GM21390 (cell line): ENCODE measurements around the gene CRIP2.

Experiments used
- ATAC-seq: cut with Tn5 transposase; IDR thresholded peaks from one replicate; pipeline ENCODE4 v1.9.1; 2021; ENCODE audit not compliant: unreplicated experiment

CRIP2 gene

GRCh38 chr14:105497671-105498429, 23.2 kb downstream of the CRIP2 start:
- no peak for ATAC-seq

GRCh38 chr14:105498430-105499255, 24.0 kb downstream of the CRIP2 start:
- ATAC-seq = no peak

- ATAC-seq = no peak
Observed at GRCh38 chr14:105499256-105500035, 24.8 kb downstream of the CRIP2 start.

- ATAC-seq = no peak
Observed at GRCh38 chr14:105500036-105500725, 25.6 kb downstream of the CRIP2 start.

GRCh38 chr14:105500726-105501101, 26.1 kb downstream of the CRIP2 start:
- no peak for ATAC-seq

- no peak for ATAC-seq
Observed at GRCh38 chr14:105501504-105502291, 27.1 kb downstream of the CRIP2 start.

- ATAC-seq = no peak
Observed at GRCh38 chr14:105502446-105503295, 28.1 kb downstream of the CRIP2 start.

- ATAC-seq = no peak
Observed at GRCh38 chr14:105503296-105503640, 28.6 kb downstream of the CRIP2 start.

GRCh38 chr14:105503935-105504692, 29.5 kb downstream of the CRIP2 start:
- no peak for ATAC-seq

- no peak for ATAC-seq
Observed at GRCh38 chr14:105505101-105505500, 30.5 kb downstream of the CRIP2 start.

GRCh38 chr14:105507247-105507646, 32.6 kb downstream of the CRIP2 start:
- ATAC-seq = no peak

GRCh38 chr14:105508069-105508468, 33.4 kb downstream of the CRIP2 start:
- no peak for ATAC-seq

GRCh38 chr14:105508601-105509000, 34.0 kb downstream of the CRIP2 start:
- ATAC-seq = no peak

- no peak for ATAC-seq
Observed at GRCh38 chr14:105517096-105517495, 42.5 kb downstream of the CRIP2 start.

- ATAC-seq = no peak
Observed at GRCh38 chr14:105519946-105520698, 45.5 kb downstream of the CRIP2 start.

- ATAC-seq = no peak
Observed at GRCh38 chr14:105525326-105525725, 50.7 kb downstream of the CRIP2 start.

GRCh38 chr14:105525861-105526775, 51.5 kb downstream of the CRIP2 start, which contains the start of gene TMEM121:
TMEM121 (plus strand) TSS chr14:105526583; CDS start chr14:105528835, 2,252 bp downstream.
- no peak for ATAC-seq
